Heart left ventricle (tissue), 16 donors: ENCODE results near the gene SEC61B. TPM values are rescaled to one million over a fixed set of nuclear protein-coding genes. Genes with fewer than 3 reads are reported as not detected.

Source experiments
- ATAC-seq, 4 donors: fragments of 200-7000 bp; cut with Tn5 transposase; one replicate each; pipeline ENCODE4 v1.9.1; 2020 to 2022; ENCODE audit warnings: moderate library complexity in 4 of 4, mild to moderate bottlenecking in 3 of 4, moderate number of reproducible peaks in 1 of 4
- DNase-seq, 5 donors: peaks; one replicate each; pipeline ENCODE4 v3.0.0-alpha.2; 2020
- H3K27ac ChIP-seq, 12 donors: fragments of 200-600 bp; sonication (generic) in 4 of 12; one replicate each; pipeline versions ENCODE4 v1.5.0 to v1.8.0; 2016 to 2022; ENCODE audit warnings: mild to moderate bottlenecking in 2 of 12
- H3K27me3 ChIP-seq, 9 donors: fragments of 200-600 bp; sonication (generic) in 2 of 9; one replicate each; pipeline versions ENCODE4 v1.5.1 to v1.8.0; 2016 to 2022; ENCODE audit warnings: mild to moderate bottlenecking in 3 of 9
- H3K36me3 ChIP-seq, 9 donors: fragments of 200-600 bp; sonication (generic) in 2 of 9; one replicate each; pipeline versions ENCODE4 v1.5.0 to v1.8.0; 2018 to 2022; ENCODE audit warnings: mild to moderate bottlenecking in 2 of 9
- H3K4me1 ChIP-seq, 12 donors: fragments of 200-600 bp; sonication (generic) in 4 of 12; one replicate each; pipeline versions ENCODE4 v1.5.0 to v1.8.0; 2016 to 2022; ENCODE audit warnings: mild to moderate bottlenecking in 3 of 12
- H3K4me3 ChIP-seq, 12 donors: fragments of 200-600 bp; sonication (generic) in 4 of 12; one replicate each; pipeline versions ENCODE4 v1.5.0 to v1.8.0; 2017 to 2022; ENCODE audit warnings: mild to moderate bottlenecking in 9 of 12, moderate library complexity in 4 of 12
- H3K9me3 ChIP-seq, 12 donors: fragments of 200-600 bp; sonication (generic) in 4 of 12; one replicate each; pipeline versions ENCODE4 v1.5.0 to v1.8.0; 2016 to 2022; ENCODE audit warnings: mild to moderate bottlenecking in 1 of 12
- CTCF ChIP-seq, 12 donors: fragments of 200-600 bp; sonication (generic) in 4 of 12; IDR thresholded peaks; one replicate each; pipeline versions ENCODE4 v1.5.0 to v1.8.0; 2018 to 2022; ENCODE audit warnings: antibody characterized with exemption in 12 of 12, mild to moderate bottlenecking in 5 of 12
- POLR2A ChIP-seq, 2 donors: fragments of 450-650 bp; IDR thresholded peaks; one replicate each; pipeline ENCODE4 v1.6.1; 2017; ENCODE audit warnings: antibody characterized with exemption in 2 of 2, mild to moderate bottlenecking in 2 of 2, moderate library complexity in 2 of 2
- WGBS, 4 donors: extraction: QIAGEN DNeasy Blood & Tissue Kit in 2 of 4; methylation state at CpG; one replicate each; pipeline versions ENCODE4 v1.1.5 to v1.1.7; 2013 to 2018; 5-methylcytosine and 5-hydroxymethylcytosine counted together
- intact Hi-C, 10 donors: fragments of 100-400 bp; cut with DNase I; formaldehyde crosslinking; loops; one replicate each; pipeline versions ENCODE4 v1.11.1 to v1.14.2; 2022
- polyA plus RNA-seq, 2 donors: library from polyadenylated mRNA; stranded (reverse); fragments of 200-250 nt; gene quantifications; one replicate each; pipeline ENCODE4 v1.2.3, GENCODE V29; 2013
- total RNA-seq, 9 donors: library from RNA; depleted of rRNA in 2 of 9; stranded (reverse); fragments of >200 nt in 2 of 9; fragmentation: NEBNext Ultra II Directional in 3 of 9; extraction: Animal tissue kit (Norgen Biotek cat#: 25700) in 3 of 9; gene quantifications; one replicate each; pipeline versions ENCODE4 v1.1.0 to v1.2.4, GENCODE V29; 2016 to 2023
- donor health status: ischemic (EF 13 %, LVEDD 7.1; RV severe dilation, severe dysfunction).
- donor health status: healthy with polysubstance abuse.
- donor health status: DM: no; HTN: yes; CAD: no.
- donor health status: DM: no; HTN: no; CAD: no.
- donor health status: ischemic (EF 25% LVEDD 6.9; RV normal size, moderate dysfunction).
- donor health status: ischemic (EF 25% LVEDD 5.7; RV mildly dilated, moderate dysfunction).
- donor health status: healthy.
- donor health status: DM: yes; HTN: yes; CAD: no.
- donor health status: ischemic (EF 35%, LVEDD 5.7; RV mildly dilated, moderate dysfunction).
- donor health status: nonischemic (EF 11% LVEDD 7.7; RV severe dilation, severe dysfunction).
- donor health status: DM: yes; HTN: yes; CAD: no.
- donor health status: PGD.
- donor health status: ischemic (EF 29% LVEDD 5.4; RV normal size, mild dysfunction).
- donor health status: nonischemic (EF 23%, LVEDD 6.1; RV moderate dilation, normal function).

The SEC61B gene
- total and polyA plus RNA-seq, 11 donors, result 29.9 to 165 (median 40.6) TPM

GRCh38 chr9:99244344-99245260 is 22.5 kb downstream of the SEC61B start:
- Histone ChIP-seq H3K36me3 (peaks cover 0 to 13% (median 0%) of the 10 kb centered on the region in 9 donors), H3K9me3 (no peaks in the 10 kb centered on the region), H3K27me3 (no peaks in the 10 kb centered on the region), H3K4me3 (no peak overlapping the region), H3K27ac (no peak overlapping the region), H3K4me1 (peaks cover 0 to 18% (median 4%) of the 10 kb centered on the region in 12 donors)
- no peak for DNase-seq
- WGBS, 4 donors, result 71 to 77% (median 76%) methylated on average over 3 of the region's 3 CpGs
- TF ChIP-seq CTCF (IDR thresholded peaks at IDR 0.05) (no peak), POLR2A (IDR thresholded peaks at IDR 0.05) (no peak)
- intact Hi-C loops, result loop anchor here in 1 of 10 donors (10.0 kb wide), 1 partner anchor 60 kb away; no protein-coding TSS in a partner anchor
- ATAC-seq, result no peak

- Histone ChIP-seq H3K27ac (no peak overlapping the region), H3K36me3 (no peaks in the 10 kb centered on the region), H3K27me3 (no peaks in the 10 kb centered on the region), H3K4me3 (no peak overlapping the region), H3K4me1 (no peaks in the 10 kb centered on the region), H3K9me3 (no peaks in the 10 kb centered on the region)
- no peak for TF ChIP-seq CTCF (IDR thresholded peaks at IDR 0.05)
- TF ChIP-seq POLR2A (IDR thresholded peaks at IDR 0.05), result no peak
- ATAC-seq, result no peak
- intact Hi-C loops, result loop anchor here in 1 of 10 donors (10.0 kb wide), 2 partner anchors 55 to 765 kb away; no protein-coding TSS in a partner anchor
- DNase-seq, result no peak
Observed at GRCh38 chr9:99249619-99250018, 27.5 kb downstream of the SEC61B start.

GRCh38 chr9:99251157-99251556 is 29.1 kb downstream of the SEC61B start:
- H3K27ac ChIP-seq, result no peak overlapping the region
- no peaks in the 10 kb centered on the region for H3K36me3 ChIP-seq
- TF ChIP-seq CTCF (IDR thresholded peaks at IDR 0.05) (no peak), POLR2A (IDR thresholded peaks at IDR 0.05) (no peak)
- DNase-seq (no peak), ATAC-seq (no peak)
- peaks cover 0 to 11% (median 0%) of the 10 kb centered on the region in 12 donors for H3K4me1 ChIP-seq
- WGBS, 4 donors, result 89 to 93% (median 92%) methylated on average over 4 of the region's 4 CpGs
- H3K4me3 ChIP-seq, result no peak overlapping the region
- intact Hi-C loops, result loop anchor here in 1 of 10 donors (10.0 kb wide), 1 partner anchor 764 kb away; no protein-coding TSS in a partner anchor
- no peaks in the 10 kb centered on the region for H3K9me3 ChIP-seq
- no peaks in the 10 kb centered on the region for H3K27me3 ChIP-seq

GRCh38 chr9:99253134-99253533 is 31.1 kb downstream of the SEC61B start:
- Histone ChIP-seq H3K9me3 (no peaks in the 10 kb centered on the region), H3K27me3 (no peaks in the 10 kb centered on the region), H3K4me1 (peaks cover 0 to 19% (median 0%) of the 10 kb centered on the region in 12 donors), H3K4me3 (no peak overlapping the region), H3K36me3 (no peaks in the 10 kb centered on the region), H3K27ac (no peak overlapping the region)
- intact Hi-C loops, result loop anchor here in 1 of 10 donors (10.0 kb wide), 1 partner anchor 762 kb away; no protein-coding TSS in a partner anchor
- TF ChIP-seq POLR2A (IDR thresholded peaks at IDR 0.05) (no peak), CTCF (IDR thresholded peaks at IDR 0.05) (no peak)
- 81 to 94% (median 87%) methylated on average over 2 of the region's 2 CpGs for WGBS, 4 donors
- DNase-seq (no peak), ATAC-seq (no peak)
